Osteocyte (in vitro differentiated cells): Measurements from ENCODE around the gene DNAJB5. TPM values are rescaled to one million over a fixed set of nuclear protein-coding genes. Genes with fewer than 3 reads are reported as not detected.

Experiments
- DNase-seq: peaks from one replicate; pipeline ENCODE4 v3.0.0; 2021; ENCODE audit warnings: mixed read lengths; ENCODE audit not compliant: unreplicated experiment; ENCODE audit errors: extremely low spot score
- H3K27ac Mint-ChIP-seq: one replicate; pipeline ENCODE4 v1.8.0; 2021; ENCODE audit warnings: mild to moderate bottlenecking, mixed read lengths; ENCODE audit not compliant: unreplicated experiment
- H3K27me3 Mint-ChIP-seq: one replicate; pipeline ENCODE4 v1.8.0; 2021; ENCODE audit warnings: mixed read lengths; ENCODE audit not compliant: unreplicated experiment
- H3K36me3 Mint-ChIP-seq: one replicate; pipeline ENCODE4 v1.8.0; 2021; ENCODE audit warnings: mixed read lengths; ENCODE audit not compliant: unreplicated experiment
- H3K4me1 Mint-ChIP-seq: one replicate; pipeline ENCODE4 v1.8.0; 2021; ENCODE audit warnings: mixed read lengths; ENCODE audit not compliant: unreplicated experiment
- H3K4me3 Mint-ChIP-seq: one replicate; pipeline ENCODE4 v1.8.0; 2021; ENCODE audit warnings: mild to moderate bottlenecking, moderate library complexity, mixed read lengths; ENCODE audit not compliant: unreplicated experiment
- H3K9me3 Mint-ChIP-seq: one replicate; pipeline ENCODE4 v1.8.0; 2021; ENCODE audit warnings: mixed read lengths; ENCODE audit not compliant: unreplicated experiment
- total RNA-seq: library from RNA; stranded (reverse); gene quantifications from 2 replicates; pipeline ENCODE4 v1.2.1, GENCODE V29; 2021
- TF ChIP-seq, protein P1 (sequence below): fragments of 200-600 bp; sonication (generic); IDR thresholded peaks from 2 replicates; pipeline ENCODE4 v1.5.0; 2021; ENCODE audit warnings: antibody characterized with exemption, mild to moderate bottlenecking, moderate library complexity

DNAJB5 gene
- total RNA-seq, 1 donor from 2014 or later, result 6.8 TPM

DNA sequence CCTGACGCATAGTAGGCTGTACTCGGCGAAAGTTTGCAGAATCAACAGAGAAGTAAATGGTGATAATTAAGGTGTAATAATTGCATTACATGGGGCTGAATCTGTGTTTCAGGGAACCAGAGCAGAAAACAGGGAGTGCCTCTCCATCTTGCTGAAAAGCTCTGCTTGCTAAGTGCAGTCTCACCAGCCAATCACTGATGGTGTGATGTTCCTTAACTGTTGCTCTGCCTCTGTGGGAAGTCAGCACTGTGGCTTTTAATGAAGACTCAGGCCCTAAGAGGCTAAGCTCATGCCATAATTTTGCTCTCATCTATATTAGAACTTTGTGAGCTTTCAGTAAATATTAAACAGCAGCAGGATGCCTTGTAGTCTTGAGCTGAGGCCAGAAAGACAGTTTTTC, 27.0 kb upstream of the DNAJB5 start:
- H3K4me3 Mint-ChIP-seq, result no peak overlapping the region
- no peak for DNase-seq
- no peaks in the 10 kb centered on the region for H3K9me3 Mint-ChIP-seq
- no peaks in the 10 kb centered on the region for H3K36me3 Mint-ChIP-seq
- TF ChIP-seq, protein P1, sequence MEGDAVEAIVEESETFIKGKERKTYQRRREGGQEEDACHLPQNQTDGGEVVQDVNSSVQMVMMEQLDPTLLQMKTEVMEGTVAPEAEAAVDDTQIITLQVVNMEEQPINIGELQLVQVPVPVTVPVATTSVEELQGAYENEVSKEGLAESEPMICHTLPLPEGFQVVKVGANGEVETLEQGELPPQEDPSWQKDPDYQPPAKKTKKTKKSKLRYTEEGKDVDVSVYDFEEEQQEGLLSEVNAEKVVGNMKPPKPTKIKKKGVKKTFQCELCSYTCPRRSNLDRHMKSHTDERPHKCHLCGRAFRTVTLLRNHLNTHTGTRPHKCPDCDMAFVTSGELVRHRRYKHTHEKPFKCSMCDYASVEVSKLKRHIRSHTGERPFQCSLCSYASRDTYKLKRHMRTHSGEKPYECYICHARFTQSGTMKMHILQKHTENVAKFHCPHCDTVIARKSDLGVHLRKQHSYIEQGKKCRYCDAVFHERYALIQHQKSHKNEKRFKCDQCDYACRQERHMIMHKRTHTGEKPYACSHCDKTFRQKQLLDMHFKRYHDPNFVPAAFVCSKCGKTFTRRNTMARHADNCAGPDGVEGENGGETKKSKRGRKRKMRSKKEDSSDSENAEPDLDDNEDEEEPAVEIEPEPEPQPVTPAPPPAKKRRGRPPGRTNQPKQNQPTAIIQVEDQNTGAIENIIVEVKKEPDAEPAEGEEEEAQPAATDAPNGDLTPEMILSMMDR, result no peak
- peaks cover 84% of the 10 kb centered on the region for H3K27me3 Mint-ChIP-seq
- H3K27ac Mint-ChIP-seq, result no peak overlapping the region
- no peaks in the 10 kb centered on the region for H3K4me1 Mint-ChIP-seq

DNA sequence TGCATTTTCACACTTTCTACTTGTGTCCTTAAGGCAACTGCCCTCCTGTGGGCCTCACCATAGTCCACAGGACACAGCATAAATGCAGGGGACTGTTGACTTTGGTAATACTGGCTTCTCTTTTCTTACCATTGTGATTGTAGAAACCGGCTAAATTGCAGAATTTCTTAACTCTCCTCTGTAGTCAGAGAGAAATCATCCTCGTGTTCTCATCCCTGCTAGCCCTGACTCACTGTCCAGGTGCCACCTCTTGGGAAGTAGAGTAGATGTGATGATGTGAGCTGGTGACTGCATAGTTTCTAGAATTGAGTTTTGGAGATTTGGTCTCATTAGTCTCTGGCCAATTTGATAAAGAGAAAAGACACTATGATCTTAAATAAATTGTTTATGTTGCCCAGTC, 26.0 kb upstream of the DNAJB5 start:
- Mint-ChIP-seq H3K4me3 (no peak overlapping the region), H3K4me1 (no peaks in the 10 kb centered on the region), H3K9me3 (no peaks in the 10 kb centered on the region), H3K27me3 (peaks cover 90% of the 10 kb centered on the region), H3K27ac (no peak overlapping the region), H3K36me3 (no peaks in the 10 kb centered on the region)
- DNase-seq, result no peak
- TF ChIP-seq, protein P1, result no peak

GRCh38 chr9:34964458-34964857, 25.1 kb upstream of the DNAJB5 start:
- TF ChIP-seq, protein P1, result no peak
- Mint-ChIP-seq H3K4me3 (no peak overlapping the region), H3K27me3 (peaks cover 88% of the 10 kb centered on the region), H3K36me3 (no peaks in the 10 kb centered on the region), H3K27ac (no peak overlapping the region), H3K9me3 (no peaks in the 10 kb centered on the region), H3K4me1 (no peaks in the 10 kb centered on the region)
- no peak for DNase-seq

DNA sequence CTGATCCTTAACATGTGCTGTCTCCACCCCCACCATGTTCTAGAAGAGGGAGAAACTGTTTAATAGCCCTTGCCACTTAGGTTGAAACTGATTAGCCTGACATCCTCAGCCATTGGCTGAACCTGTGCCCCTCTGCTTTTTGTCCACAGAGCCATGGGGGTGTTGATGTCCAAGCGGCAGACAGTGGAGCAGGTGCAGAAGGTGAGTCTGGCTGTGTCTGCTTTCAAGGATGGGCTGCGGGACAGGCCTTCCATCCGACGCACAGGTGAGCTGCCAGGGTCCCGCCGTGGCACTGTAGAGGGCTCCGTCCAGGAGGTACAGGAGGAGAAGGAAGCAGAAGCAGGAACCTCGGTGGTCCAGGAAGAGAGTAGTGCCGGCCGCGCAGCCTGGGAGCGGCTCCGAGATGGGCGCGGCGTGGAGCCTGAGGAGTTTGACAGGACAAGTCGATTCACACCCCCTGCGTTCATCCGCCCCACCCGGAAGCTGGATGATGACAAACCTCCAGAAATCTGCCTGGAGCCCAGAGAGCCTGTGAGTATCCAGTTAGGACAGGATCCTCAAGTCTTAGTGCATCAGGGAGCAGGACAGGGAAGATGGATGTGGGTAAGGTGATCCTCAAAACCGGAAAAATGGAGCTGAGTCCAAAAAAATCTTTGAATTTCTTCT, 18.3 kb upstream of the DNAJB5 start:
- Mint-ChIP-seq H3K27me3 (peaks cover 69% of the 10 kb centered on the region), H3K27ac (no peak overlapping the region), H3K4me1 (no peaks in the 10 kb centered on the region), H3K4me3 (no peak overlapping the region), H3K36me3 (no peaks in the 10 kb centered on the region), H3K9me3 (no peaks in the 10 kb centered on the region)
- TF ChIP-seq, protein P1, result no peak
- no peak for DNase-seq

DNA sequence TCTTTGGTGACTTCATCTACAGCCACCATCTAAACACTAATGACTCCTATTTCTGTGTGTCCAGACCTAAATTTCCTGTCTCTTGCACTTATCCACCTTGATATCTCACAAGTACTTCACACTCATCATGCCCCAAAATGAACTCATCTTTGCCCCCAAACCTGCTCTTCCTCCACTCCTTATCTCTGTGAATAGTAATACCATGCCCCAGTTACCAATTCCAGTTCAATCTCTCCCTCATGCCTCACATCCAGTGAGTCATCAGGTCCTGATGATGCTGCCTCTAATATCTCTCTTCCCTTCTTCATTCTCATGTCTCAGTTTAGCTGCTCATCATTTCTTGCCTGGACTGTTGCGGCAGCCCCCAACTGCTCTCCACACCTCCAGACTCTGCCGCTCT, 14.9 kb upstream of the DNAJB5 start:
- Mint-ChIP-seq H3K27ac (no peak overlapping the region), H3K4me1 (no peaks in the 10 kb centered on the region)

More for the DNA sequence above, 14.9 kb upstream of the DNAJB5 start:
- no peaks in the 10 kb centered on the region for H3K9me3 Mint-ChIP-seq
- DNase-seq, result no peak
- H3K36me3 Mint-ChIP-seq, result no peaks in the 10 kb centered on the region
- peaks cover 60% of the 10 kb centered on the region for H3K27me3 Mint-ChIP-seq
- TF ChIP-seq, protein P1, result no peak
- no peak overlapping the region for H3K4me3 Mint-ChIP-seq
